HG02798 (cell line): Measurements from ENCODE around the gene FBXW8.

Source experiments
- ATAC-seq: cut with Tn5 transposase; IDR thresholded peaks from one replicate; pipeline ENCODE4 v1.9.1; 2021; ENCODE audit warnings: mild to moderate bottlenecking; ENCODE audit not compliant: unreplicated experiment, poor library complexity

FBXW8 gene

GRCh38 chr12:116910645-116911451 lies at the start of gene FBXW8:
TSS of gene FBXW8 (plus strand) at chr12:116910950. CDS start at chr12:116911038, 88 bp downstream.
- peak; percentile 94 for ATAC-seq

- ATAC-seq = peak; percentile 82
Observed at GRCh38 chr12:116861320-116861719, 49.4 kb upstream of the FBXW8 start.

- ATAC-seq = no peak
Observed at GRCh38 chr12:116862167-116862566, 48.6 kb upstream of the FBXW8 start.

- no peak for ATAC-seq
Observed at GRCh38 chr12:116863275-116863767, 47.4 kb upstream of the FBXW8 start.

GRCh38 chr12:116864371-116865160 lies 46.2 kb upstream of the FBXW8 start:
- ATAC-seq = no peak

GRCh38 chr12:116867523-116867922 lies 43.2 kb upstream of the FBXW8 start:
- ATAC-seq = no peak

- ATAC-seq = no peak
Observed at GRCh38 chr12:116870306-116870705, 40.4 kb upstream of the FBXW8 start.

GRCh38 chr12:116874324-116874995 lies 36.3 kb upstream of the FBXW8 start:
- no peak for ATAC-seq

GRCh38 chr12:116876151-116876869 lies 34.4 kb upstream of the FBXW8 start:
- no peak for ATAC-seq

GRCh38 chr12:116878567-116879508 lies 31.9 kb upstream of the FBXW8 start:
- no peak for ATAC-seq

GRCh38 chr12:116879509-116880212 lies 31.1 kb upstream of the FBXW8 start:
- ATAC-seq = no peak

GRCh38 chr12:116880213-116880816 lies 30.4 kb upstream of the FBXW8 start:
- no peak for ATAC-seq

- peak; percentile 67 for ATAC-seq
Observed at GRCh38 chr12:116880817-116881324, 29.9 kb upstream of the FBXW8 start.

GRCh38 chr12:116881325-116881876 lies 29.3 kb upstream of the FBXW8 start, which contains the start of gene HRK:
TSS of gene HRK (minus strand) at chr12:116881441. CDS start at chr12:116881307, 134 bp downstream.
- no peak for ATAC-seq

GRCh38 chr12:116881877-116882507 lies 28.8 kb upstream of the FBXW8 start:
- no peak for ATAC-seq

GRCh38 chr12:116882742-116883141 lies 28.0 kb upstream of the FBXW8 start:
- no peak for ATAC-seq

GRCh38 chr12:116884871-116885270 lies 25.9 kb upstream of the FBXW8 start:
- no peak for ATAC-seq
